Measurements from ENCODE around the gene STK24.

DNA sequence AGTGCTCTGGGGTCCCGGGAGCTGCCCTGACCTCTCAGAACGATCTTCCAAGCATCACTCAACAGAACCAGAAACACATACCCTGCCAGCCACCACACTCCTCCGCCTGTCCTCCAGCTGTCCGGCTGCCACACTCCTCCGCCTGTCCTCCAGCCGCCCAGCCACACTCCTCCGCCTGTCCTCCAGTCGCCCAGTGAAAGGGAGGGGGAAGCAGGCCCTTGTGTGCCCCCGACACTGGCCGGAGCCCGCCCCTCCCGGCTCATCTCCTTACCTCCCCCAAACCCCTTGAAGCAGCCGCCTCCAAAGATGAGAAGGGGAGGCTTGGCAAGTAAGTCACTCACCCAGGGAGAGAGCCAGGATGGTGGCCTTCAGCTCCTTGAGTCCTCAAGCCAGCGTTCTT is 40.2 kb downstream of the STK24 start:
- no peak for TF ChIP-seq POLR2A (IDR thresholded peaks at IDR 0.05)
- TF ChIP-seq, protein P1, sequence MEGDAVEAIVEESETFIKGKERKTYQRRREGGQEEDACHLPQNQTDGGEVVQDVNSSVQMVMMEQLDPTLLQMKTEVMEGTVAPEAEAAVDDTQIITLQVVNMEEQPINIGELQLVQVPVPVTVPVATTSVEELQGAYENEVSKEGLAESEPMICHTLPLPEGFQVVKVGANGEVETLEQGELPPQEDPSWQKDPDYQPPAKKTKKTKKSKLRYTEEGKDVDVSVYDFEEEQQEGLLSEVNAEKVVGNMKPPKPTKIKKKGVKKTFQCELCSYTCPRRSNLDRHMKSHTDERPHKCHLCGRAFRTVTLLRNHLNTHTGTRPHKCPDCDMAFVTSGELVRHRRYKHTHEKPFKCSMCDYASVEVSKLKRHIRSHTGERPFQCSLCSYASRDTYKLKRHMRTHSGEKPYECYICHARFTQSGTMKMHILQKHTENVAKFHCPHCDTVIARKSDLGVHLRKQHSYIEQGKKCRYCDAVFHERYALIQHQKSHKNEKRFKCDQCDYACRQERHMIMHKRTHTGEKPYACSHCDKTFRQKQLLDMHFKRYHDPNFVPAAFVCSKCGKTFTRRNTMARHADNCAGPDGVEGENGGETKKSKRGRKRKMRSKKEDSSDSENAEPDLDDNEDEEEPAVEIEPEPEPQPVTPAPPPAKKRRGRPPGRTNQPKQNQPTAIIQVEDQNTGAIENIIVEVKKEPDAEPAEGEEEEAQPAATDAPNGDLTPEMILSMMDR (IDR thresholded peaks at IDR 0.05 in 4 of 5, conservative IDR thresholded peaks at IDR 0.05 in 1 of 5): no peak

Measured in gastrocnemius medialis (tissue), 4 donors.